ENCODE data around the gene HACE1. TPM values are rescaled to one million over a fixed set of nuclear protein-coding genes. Genes with fewer than 3 reads are reported as not detected.

Gene HACE1
- total RNA-seq, 1 experiment from 2014 or later = 13.0 TPM

- BruUV-seq (replicated peaks) = no TSS peak
- in situ Hi-C loops (cut with HindIII; ENCODE audit: low pct_unique_long_range_greater_than_20kb, low sequenced_read_pairs) = no loop called here
- ChIA-PET POLR2A (no interaction called here), CTCF (no interaction called here)
- Histone ChIP-seq H3K9me3 (ENCODE audit: control insufficient read depth, insufficient read depth, low read depth, low read length) (no peaks in the 10 kb centered on the region), H3K4me1 (ENCODE audit: control insufficient read depth, insufficient read depth, low read length) (no peaks in the 10 kb centered on the region), H3K27me3 (ENCODE audit: control insufficient read depth, insufficient read depth, low read length) (no peaks in the 10 kb centered on the region), H3K27ac (ENCODE audit: low read length) (no peak overlapping the region), H3K36me3 (ENCODE audit: control insufficient read depth, insufficient read depth, low read length) (no peaks in the 10 kb centered on the region), H3K4me3 (ENCODE audit: low read depth in 2 of 2, low read length in 2 of 2) (no peak overlapping the region)
- no peak for ATAC-seq
- no peak for DNase-seq (ENCODE audit: low read depth, low spot score)
- intact Hi-C loops (cut with micrococcal nuclease; ENCODE audit: unreplicated experiment) = no loop called here
- no peak for TF ChIP-seq POLR2AphosphoS5 (IDR thresholded peaks at IDR 0.05; ENCODE audit: low read depth, low read length)
- no peak for TF ChIP-seq REST (IDR thresholded peaks at IDR 0.05; ENCODE audit: insufficient read depth in 1 of 2, low read depth in 2 of 2, low read length in 1 of 2)
- TF ChIP-seq SIN3A (IDR thresholded peaks at IDR 0.05; ENCODE audit: borderline replicate concordance, insufficient read depth, low read depth, low read length) = no peak
- no peak for TF ChIP-seq TCF7L2 (IDR thresholded peaks at IDR 0.05; ENCODE audit: low read depth, low read length)
- TF ChIP-seq CTCF (IDR thresholded peaks at IDR 0.05) = no peak
Observed at GRCh38 chr6:104714796-104715195, 144.9 kb downstream of the HACE1 start.

- DNase-seq (ENCODE audit: low read depth, low spot score) (no peak), ATAC-seq (no peak)
- TF ChIP-seq SIN3A (IDR thresholded peaks at IDR 0.05; ENCODE audit: borderline replicate concordance, insufficient read depth, low read depth, low read length) (no peak), REST (IDR thresholded peaks at IDR 0.05; ENCODE audit: insufficient read depth in 1 of 2, low read depth in 2 of 2, low read length in 1 of 2) (no peak), TCF7L2 (IDR thresholded peaks at IDR 0.05; ENCODE audit: low read depth, low read length) (no peak), CTCF (IDR thresholded peaks at IDR 0.05) (no peak), POLR2AphosphoS5 (IDR thresholded peaks at IDR 0.05; ENCODE audit: low read depth, low read length) (no peak)
- Histone ChIP-seq H3K27me3 (ENCODE audit: control insufficient read depth, insufficient read depth, low read length) (no peaks in the 10 kb centered on the region), H3K27ac (ENCODE audit: low read length) (no peak overlapping the region), H3K4me3 (ENCODE audit: low read depth in 2 of 2, low read length in 2 of 2) (no peak overlapping the region), H3K36me3 (ENCODE audit: control insufficient read depth, insufficient read depth, low read length) (no peaks in the 10 kb centered on the region), H3K9me3 (ENCODE audit: control insufficient read depth, insufficient read depth, low read depth, low read length) (no peaks in the 10 kb centered on the region), H3K4me1 (ENCODE audit: control insufficient read depth, insufficient read depth, low read length) (no peaks in the 10 kb centered on the region)
- ChIA-PET CTCF (no interaction called here), POLR2A (no interaction called here)
- BruUV-seq (replicated peaks) = no TSS peak
- intact Hi-C loops (cut with micrococcal nuclease; ENCODE audit: unreplicated experiment) (no loop called here), in situ Hi-C loops (cut with HindIII; ENCODE audit: low pct_unique_long_range_greater_than_20kb, low sequenced_read_pairs) (no loop called here)
Observed at GRCh38 chr6:104713982-104714381, 145.7 kb downstream of the HACE1 start.
